Activated B cell treated with CpG ODN at 0.5 μM for 24 hours (primary cell): ENCODE measurements around the gene RABL6. TPM values are rescaled to one million over a fixed set of nuclear protein-coding genes. Genes with fewer than 3 reads are reported as not detected.

Experiments used
- ATAC-seq: fragments of 200-7000 bp; cut with Tn5 transposase; one replicate; pipeline ENCODE4 v1.10.0; 2021; ENCODE audit warnings: low read depth, mild to moderate bottlenecking, moderate library complexity
- CTCF ChIA-PET: fragments of 350-600 bp; sonication (Branson Sonifier 250); formaldehyde crosslinking; loops from one replicate; lab custom pipeline; 2021; ENCODE audit warnings: antibody characterized with exemption; lab: Charles Lee
- POLR2A ChIA-PET: fragments of 350-600 bp; sonication (Branson Sonifier 250); formaldehyde crosslinking; loops from one replicate; lab custom pipeline; 2021; ENCODE audit warnings: antibody characterized with exemption; lab: Charles Lee
- DNase-seq: peaks from one replicate; pipeline ENCODE4 v3.0.0; 2022
- H3K27ac Mint-ChIP-seq: one replicate; pipeline ENCODE4 v1.8.0; 2020; ENCODE audit warnings: mixed read lengths
- H3K27me3 Mint-ChIP-seq: one replicate; pipeline ENCODE4 v1.8.0; 2021; ENCODE audit warnings: mixed read lengths
- H3K36me3 Mint-ChIP-seq: one replicate; pipeline ENCODE4 v1.8.0; 2021; ENCODE audit warnings: low read depth, mixed read lengths
- H3K4me1 Mint-ChIP-seq: one replicate; pipeline ENCODE4 v1.8.0; 2021; ENCODE audit warnings: mixed read lengths
- H3K4me3 Mint-ChIP-seq: one replicate; pipeline ENCODE4 v1.8.0; 2020; ENCODE audit warnings: mild to moderate bottlenecking, mixed read lengths
- H3K9me3 Mint-ChIP-seq: one replicate; pipeline ENCODE4 v1.8.0; 2020; ENCODE audit warnings: mixed read lengths
- CTCF ChIP-seq: fragments of 200-600 bp; IDR thresholded peaks from one replicate; pipeline ENCODE4 v1.8.0; 2022; ENCODE audit warnings: antibody characterized with exemption, mild to moderate bottlenecking
- intact Hi-C: fragments of 100-400 bp; cut with micrococcal nuclease; formaldehyde crosslinking; loops from one replicate; pipeline ENCODE4 v1.15.1; 2024
- total RNA-seq: library from RNA; stranded (reverse); gene quantifications from 2 replicates; pipeline ENCODE4 v1.2.3, GENCODE V29; 2022

Gene RABL6
- total RNA-seq, 1 donor from 2014 or later: 75.0 TPM

- peak; percentile 80 for ATAC-seq
- Mint-ChIP-seq H3K36me3 (no peaks in the 10 kb centered on the region), H3K4me3 (no peak overlapping the region), H3K9me3 (peaks cover 4% of the 10 kb centered on the region), H3K27me3 (peaks cover 12% of the 10 kb centered on the region), H3K27ac (no peak overlapping the region), H3K4me1 (peaks cover 13% of the 10 kb centered on the region)
- ChIA-PET POLR2A (interaction anchor here (1.0 kb wide), 1 partner anchor 467 kb away, joined by 3 read pairs; the partner anchor contains the start of gene TUBB4B), CTCF (no interaction called here)
- no peak for DNase-seq
- TF ChIP-seq CTCF: no peak
- intact Hi-C loops: no loop called here
Measured at GRCh38 chr9:136773386-136774044, 34.2 kb upstream of the RABL6 start.

- H3K9me3 Mint-ChIP-seq: peaks cover 4% of the 10 kb centered on the region
- no peaks in the 10 kb centered on the region for H3K36me3 Mint-ChIP-seq
Measured at GRCh38 chr9:136774416-136775045, 33.2 kb upstream of the RABL6 start.

GRCh38 chr9:136775191-136775590 is 32.6 kb upstream of the RABL6 start:
- intact Hi-C loops: no loop called here
- ATAC-seq (no peak), DNase-seq (no peak)
- H3K4me1 Mint-ChIP-seq: peaks cover 10% of the 10 kb centered on the region
- ChIA-PET CTCF (no interaction called here), POLR2A (no interaction called here)
- H3K4me3 Mint-ChIP-seq: no peak overlapping the region
- H3K9me3 Mint-ChIP-seq: peaks cover 4% of the 10 kb centered on the region
- H3K27ac Mint-ChIP-seq: no peak overlapping the region
- TF ChIP-seq CTCF: no peak
- H3K36me3 Mint-ChIP-seq: no peaks in the 10 kb centered on the region
- peaks cover 19% of the 10 kb centered on the region for H3K27me3 Mint-ChIP-seq

More at GRCh38 chr9:136774416-136775045, 33.2 kb upstream of the RABL6 start:
- ChIA-PET POLR2A (no interaction called here), CTCF (no interaction called here)
- intact Hi-C loops: no loop called here
- Mint-ChIP-seq H3K4me1 (peaks cover 13% of the 10 kb centered on the region), H3K27me3 (peaks cover 19% of the 10 kb centered on the region), H3K27ac (no peak overlapping the region), H3K4me3 (no peak overlapping the region)
- no peak for TF ChIP-seq CTCF
- DNase-seq: no peak
- no peak for ATAC-seq

- ATAC-seq (no peak), DNase-seq (no peak)
- peaks cover 4% of the 10 kb centered on the region for H3K9me3 Mint-ChIP-seq
- ChIA-PET CTCF (interaction anchor here (1.2 to 2.3 kb wide), 4 partner anchors 10 to 258 kb away, joined by 3 to 15 read pairs (median 7); no protein-coding TSS in a partner anchor), POLR2A (no interaction called here)
- intact Hi-C loops: no loop called here
- H3K27me3 Mint-ChIP-seq: peaks cover 18% of the 10 kb centered on the region
- no peak for TF ChIP-seq CTCF
- no peak overlapping the region for H3K27ac Mint-ChIP-seq
- no peaks in the 10 kb centered on the region for H3K36me3 Mint-ChIP-seq
- H3K4me1 Mint-ChIP-seq: peaks cover 5% of the 10 kb centered on the region
- no peak overlapping the region for H3K4me3 Mint-ChIP-seq
Measured at GRCh38 chr9:136776947-136777346, 30.8 kb upstream of the RABL6 start.

GRCh38 chr9:136777359-136777758 is 30.4 kb upstream of the RABL6 start:
- H3K27ac Mint-ChIP-seq: no peak overlapping the region
- DNase-seq (no peak), ATAC-seq (no peak)
- no peak for TF ChIP-seq CTCF
- H3K4me1 Mint-ChIP-seq: peaks cover 5% of the 10 kb centered on the region
- H3K4me3 Mint-ChIP-seq: no peak overlapping the region
- intact Hi-C loops: no loop called here
- peaks cover 18% of the 10 kb centered on the region for H3K27me3 Mint-ChIP-seq
- peaks cover 4% of the 10 kb centered on the region for H3K9me3 Mint-ChIP-seq
- H3K36me3 Mint-ChIP-seq: no peaks in the 10 kb centered on the region
- CTCF ChIA-PET: interaction anchor here (1.2 to 2.3 kb wide), 5 partner anchors 9 to 269 kb away, joined by 3 to 15 read pairs (median 6); partner anchors contain the start of gene NPDC1
- POLR2A ChIA-PET: interaction anchor here (0.7 to 1.6 kb wide), 3 partner anchors 30 to 258 kb away, joined by 3 to 4 read pairs (median 3); partner anchors contain the start of gene RABL6
